Left cardiac atrium (tissue), 4 donors: ENCODE data around the gene NUP205. TPM values are rescaled to one million over a fixed set of nuclear protein-coding genes. Genes with fewer than 3 reads are reported as not detected.
"Not testable (repeated sequence)": the region's sequence is repeated elsewhere in the genome, so short reads cannot be mapped to it uniquely, and the experiment has no call there.

ENCODE experiments used
- ATAC-seq, 2 donors: fragments of 200-7000 bp; cut with Tn5 transposase; one replicate each; pipeline ENCODE4 v1.9.1; 2020; ENCODE audit warnings: mild to moderate bottlenecking in 2 of 2, moderate library complexity in 2 of 2
- DNase-seq: peaks from one replicate; pipeline ENCODE4 v3.0.0-alpha.2; 2020
- intact Hi-C, 2 donors: fragments of 100-400 bp; cut with DNase I; formaldehyde crosslinking; loops; one replicate each; pipeline versions ENCODE4 v1.14.1 to v1.15.1; 2022 to 2023
- total RNA-seq, 2 donors: library from RNA; stranded (reverse); fragmentation: NEBNext Ultra II Directional; extraction: Animal tissue kit (Norgen Biotek cat#: 25700); gene quantifications; one replicate each; pipeline ENCODE4 v1.2.1, GENCODE V29; 2021
- donor health status: DM: no; HTN: yes; CAD: no.
- donor health status: DM: no; HTN: yes; CAD: no; lungs with severe emphysema.
- donor health status: DM: yes; HTN: yes; CAD: no.
- donor health status: Dilated cardiomyopathy.

Gene NUP205
- total RNA-seq, 2 donors from 2014 or later, result 18.6 to 26.0 TPM

DNA sequence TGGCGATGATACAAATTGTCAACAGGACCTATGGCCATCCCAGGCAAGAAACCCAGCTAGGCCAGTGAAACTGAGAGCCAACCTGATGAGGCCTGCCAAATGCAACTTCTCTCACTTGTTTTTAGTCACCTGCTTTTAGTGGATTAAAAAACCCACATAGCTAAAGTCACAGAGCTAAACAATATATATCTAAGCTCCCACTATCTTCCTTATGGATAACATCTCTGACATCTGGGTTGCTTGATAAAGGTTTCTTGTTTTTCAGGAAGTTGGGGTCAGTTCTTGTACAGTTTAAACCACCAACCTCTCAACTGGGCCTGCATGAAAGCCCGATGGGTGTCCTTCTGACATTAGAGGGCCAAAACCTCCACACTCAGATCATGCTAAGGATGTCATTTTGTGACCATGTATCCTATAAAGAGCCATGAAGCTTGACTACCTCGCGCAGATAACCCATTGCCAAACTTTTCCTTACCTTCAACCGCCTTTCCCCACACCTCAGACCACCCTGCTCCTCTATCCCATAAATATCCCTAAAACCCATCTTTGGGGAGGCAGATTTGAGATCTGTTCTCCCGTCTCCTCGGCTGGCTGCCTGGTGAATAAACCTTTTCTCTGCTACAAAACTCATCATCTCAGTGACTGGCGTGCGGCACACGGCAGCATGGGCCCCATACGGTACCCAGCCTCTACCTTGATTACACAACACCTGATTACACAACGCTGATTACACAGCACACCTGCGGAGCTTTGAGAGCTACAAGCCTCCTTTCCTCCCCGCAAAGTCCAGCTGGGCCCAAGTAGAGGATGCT, 103.8 kb downstream of the NUP205 start:
- ATAC-seq, result peak in 1 of 2 donors; percentile 12
- intact Hi-C loops, result no loop called here
- DNase-seq, result no peak

DNA sequence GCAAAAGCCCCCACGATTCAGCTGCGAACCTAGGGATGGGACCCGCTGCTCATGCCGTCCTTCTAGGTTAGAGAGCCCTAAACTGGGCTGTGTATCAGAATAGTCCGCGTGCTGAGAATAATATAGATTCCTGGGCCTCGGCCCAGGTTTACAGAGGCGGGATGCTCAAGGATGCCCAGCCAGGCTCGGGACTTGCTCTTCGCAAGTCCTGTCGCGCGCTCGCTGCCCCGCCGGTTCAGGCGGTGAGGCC, 104.3 kb downstream of the NUP205 start:
- intact Hi-C loops, result no loop called here
- DNase-seq (no peak), ATAC-seq (no peak)

DNA sequence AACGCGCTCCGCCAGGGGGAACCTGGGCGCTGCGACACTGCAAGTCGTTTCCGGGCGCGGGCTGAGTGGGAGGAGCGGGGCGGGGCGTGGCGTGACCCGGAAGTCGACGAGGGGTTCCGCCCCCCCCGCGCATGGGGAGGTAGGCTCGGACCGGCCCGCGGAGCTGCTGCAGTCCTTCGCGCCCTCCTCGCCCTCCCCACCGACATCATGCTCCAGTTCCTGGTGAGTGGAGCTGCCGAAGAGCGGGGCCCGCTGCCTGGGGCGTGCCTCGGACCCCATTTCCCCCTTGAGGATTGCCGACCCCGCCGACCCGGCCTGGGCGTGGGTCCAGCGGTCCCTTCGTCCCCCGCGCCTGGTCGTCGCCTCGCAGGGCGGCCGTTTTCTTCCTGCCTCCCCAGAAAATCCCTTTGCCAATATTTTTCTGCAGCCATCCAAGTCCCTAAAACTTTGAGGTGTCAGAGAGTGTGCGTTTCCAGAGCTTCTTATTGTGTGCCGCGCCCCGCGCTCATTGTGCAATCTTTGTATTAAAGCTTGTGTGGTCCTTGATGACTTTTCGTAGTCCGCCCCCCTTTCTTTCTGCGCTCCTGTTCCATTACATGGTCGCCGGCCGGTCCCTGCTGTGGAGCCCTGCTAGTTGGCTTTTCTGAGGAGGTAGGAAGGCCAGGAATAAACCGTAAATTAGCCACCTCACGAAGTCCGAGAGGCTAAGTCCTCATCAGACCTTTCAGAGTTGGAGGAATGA, 104.8 kb downstream of the NUP205 start, which contains the start of gene STMP1:
STMP1 (plus strand) TSS at position 142 of the 742 bp plus-strand sequence.
- peak; percentile 97 for DNase-seq
- intact Hi-C loops, result no loop called here

DNA sequence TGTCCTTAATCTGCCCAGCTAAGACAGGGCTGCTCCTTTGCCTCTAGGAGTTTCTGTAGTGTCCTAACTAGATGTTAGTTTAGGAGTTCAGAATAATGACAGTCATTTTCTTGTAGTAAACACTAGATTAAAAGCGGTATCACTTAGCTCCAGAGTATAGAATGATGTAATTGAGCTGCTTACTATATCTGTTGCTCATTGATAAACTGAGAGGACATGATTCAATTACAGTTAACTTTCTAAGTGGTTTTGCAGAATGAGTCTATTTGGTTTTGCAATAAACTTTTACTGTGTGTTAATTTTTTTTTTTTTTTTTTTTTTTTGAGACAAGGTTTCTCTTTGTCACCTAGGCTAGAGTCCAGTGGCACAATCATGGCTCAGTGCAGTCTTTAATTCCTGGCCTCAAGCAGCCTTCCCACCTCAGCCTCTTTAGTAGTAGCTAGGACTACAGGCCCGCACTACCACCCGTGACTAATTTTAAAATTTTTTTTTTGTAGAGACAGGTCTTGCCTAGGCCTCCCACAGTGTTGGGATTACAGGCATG, 106.4 kb downstream of the NUP205 start:
- DNase-seq (no peak), ATAC-seq (no peak)
- intact Hi-C loops, result no loop called here

More for the DNA sequence above, 104.8 kb downstream of the NUP205 start, which contains the start of gene STMP1:
- peak; percentile 98 to 99 for ATAC-seq

DNA sequence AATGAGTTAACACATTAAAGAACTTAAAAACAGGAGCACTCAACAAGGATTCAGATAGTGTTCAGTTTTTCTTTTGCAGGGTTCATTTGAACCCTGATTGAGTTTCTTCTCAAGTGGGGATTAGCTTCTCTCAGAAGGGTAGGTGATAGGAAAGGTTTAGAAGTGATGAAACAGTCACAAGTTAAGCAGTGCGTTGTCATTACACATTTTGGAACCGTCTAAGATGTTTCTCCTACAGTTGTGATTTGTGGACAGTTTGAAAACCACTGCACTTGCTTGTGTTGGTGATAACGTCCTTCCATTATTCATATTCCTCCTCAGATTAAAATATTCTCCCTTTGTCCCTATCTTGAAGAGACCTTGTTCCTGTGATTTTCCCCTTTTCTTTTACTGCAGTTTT, 107.3 kb downstream of the NUP205 start:
- ATAC-seq (no peak), DNase-seq (no peak)
- intact Hi-C loops, result no loop called here

DNA sequence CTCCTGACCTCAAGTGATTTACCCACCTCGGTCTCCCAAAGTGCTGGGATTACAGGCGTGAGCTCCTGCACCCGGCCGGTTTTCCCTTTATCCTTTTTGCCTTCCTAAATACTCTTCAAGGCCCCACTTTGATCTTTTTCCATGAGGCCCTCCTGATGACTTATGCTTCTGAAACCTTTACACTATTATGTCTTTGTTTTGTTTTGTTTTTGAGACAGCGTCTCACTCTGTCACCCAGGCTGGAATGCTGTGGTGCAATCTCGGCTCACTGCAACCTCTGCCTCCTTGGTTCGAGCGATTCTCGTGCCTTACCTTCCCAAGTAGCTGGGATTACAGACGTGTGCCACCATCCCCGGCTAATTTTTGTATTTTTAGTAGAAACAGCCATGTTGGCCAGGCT, 108.4 kb downstream of the NUP205 start:
- DNase-seq, result no peak
- ATAC-seq, result no peak
- intact Hi-C loops, result no loop called here

DNA sequence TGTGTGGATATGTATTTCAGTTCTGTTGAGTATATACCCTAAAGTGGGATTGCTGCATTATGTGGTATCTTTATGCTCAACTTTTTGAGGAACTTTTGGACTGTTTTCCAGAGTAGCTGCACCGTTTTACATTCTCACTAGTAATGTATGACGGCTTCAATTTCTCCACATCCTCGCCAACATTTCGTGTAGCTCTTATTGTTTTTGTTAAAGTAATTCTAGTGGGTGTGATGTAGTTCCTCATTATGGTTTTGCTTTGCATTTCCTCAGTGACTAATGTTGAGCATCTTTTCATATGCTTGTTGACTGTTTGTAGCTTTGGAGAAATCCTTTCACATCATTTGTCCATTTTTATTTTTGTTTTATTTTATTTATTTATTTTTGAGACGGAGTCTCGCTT, 109.1 kb downstream of the NUP205 start:
- DNase-seq (no peak), ATAC-seq (no peak)
- intact Hi-C loops, result no loop called here

DNA sequence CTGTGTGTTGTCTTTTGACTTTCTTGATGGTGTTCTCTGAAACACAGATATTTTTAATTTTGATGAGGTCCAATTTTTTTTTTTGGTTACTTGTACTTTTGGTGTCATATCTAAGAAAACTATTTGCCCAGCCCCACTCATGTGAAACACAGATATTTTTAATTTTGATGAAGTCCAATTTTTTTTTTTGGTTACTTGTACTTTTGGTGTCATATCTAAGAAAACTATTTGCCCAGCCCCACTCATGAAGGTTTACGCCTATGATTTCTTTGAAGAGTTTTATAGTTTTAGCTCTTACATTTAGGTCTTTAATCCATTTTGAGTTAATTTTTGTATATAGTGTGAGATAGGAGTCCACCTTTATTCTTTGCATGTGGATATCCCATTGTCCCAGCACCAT, 109.9 kb downstream of the NUP205 start:
- DNase-seq, ATAC-seq, intact Hi-C loops: not testable (repeated sequence)

DNA sequence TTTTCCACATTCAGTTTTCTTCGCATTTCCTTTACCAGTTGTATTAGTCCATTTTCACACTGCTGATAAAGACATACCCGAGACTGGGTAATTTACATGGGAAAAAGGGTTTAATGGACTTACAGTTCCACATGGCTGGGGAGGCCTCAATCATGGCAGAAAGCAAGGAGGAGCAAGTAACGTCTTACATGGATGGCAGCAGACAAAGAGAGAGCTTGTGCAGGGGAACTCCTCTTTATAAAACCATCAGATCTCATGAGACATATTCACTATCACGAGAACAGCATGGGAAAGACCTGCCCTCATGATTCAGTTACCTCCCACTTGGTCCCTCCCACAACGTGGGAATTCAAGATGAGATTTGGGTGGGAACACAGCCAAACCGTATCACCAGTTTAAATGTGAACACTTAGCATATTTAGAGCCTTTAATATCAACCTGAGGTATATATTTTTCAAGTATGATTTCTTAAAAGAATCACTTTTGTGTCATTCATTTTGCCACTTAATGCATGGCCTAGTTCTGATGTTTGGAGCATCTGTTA, 111.2 kb downstream of the NUP205 start:
- intact Hi-C loops, DNase-seq, ATAC-seq: not testable (repeated sequence)

DNA sequence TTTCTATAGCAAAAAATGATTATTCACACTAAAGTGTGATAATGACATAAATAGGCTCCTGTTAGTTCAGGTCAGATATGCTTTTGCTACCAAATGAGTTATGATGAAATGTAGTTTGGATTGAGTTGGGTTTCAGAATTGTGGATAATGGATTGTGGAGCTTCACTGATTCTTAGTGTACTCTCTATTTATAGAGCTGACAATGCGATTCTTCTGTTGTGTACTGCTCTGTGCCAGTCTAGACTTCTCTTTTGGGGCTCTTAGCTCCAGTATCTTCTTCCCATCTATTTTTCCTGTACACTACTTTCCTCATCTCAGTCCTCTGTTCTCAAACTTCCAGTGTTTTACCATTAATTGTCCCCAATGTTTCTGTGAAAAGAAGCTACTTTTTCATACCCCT, 112.1 kb downstream of the NUP205 start:
- peak in 1 of 2 donors; percentile 26 for ATAC-seq
- intact Hi-C loops, result loop anchor here (2.0 to 10.0 kb wide), 4 partner anchors 88 to 338 kb away; no protein-coding TSS in a partner anchor
- no peak for DNase-seq

DNA sequence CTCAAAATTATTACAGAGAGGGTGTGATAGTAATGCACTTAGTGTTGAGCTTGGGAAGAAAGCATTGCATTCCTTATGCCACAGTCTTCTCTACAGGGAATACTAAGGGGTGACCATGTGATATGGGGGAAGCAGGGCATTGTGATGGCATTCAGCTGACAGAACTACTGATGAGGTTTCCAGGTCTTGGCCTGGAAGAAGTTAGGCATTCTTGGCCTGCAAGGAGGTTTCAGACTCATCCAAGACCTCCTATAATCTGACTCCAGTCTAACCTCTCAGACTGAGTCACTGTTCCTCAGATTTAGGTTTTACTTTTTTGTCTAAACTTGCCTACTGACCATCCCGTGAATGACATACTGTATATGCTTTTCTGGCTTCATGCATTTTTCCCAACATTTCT, 112.5 kb downstream of the NUP205 start:
- intact Hi-C loops, result loop anchor here (2.0 to 10.0 kb wide), 4 partner anchors 87 to 337 kb away; no protein-coding TSS in a partner anchor
- DNase-seq (no peak), ATAC-seq (peak in 1 of 2 donors; percentile 71)

DNA sequence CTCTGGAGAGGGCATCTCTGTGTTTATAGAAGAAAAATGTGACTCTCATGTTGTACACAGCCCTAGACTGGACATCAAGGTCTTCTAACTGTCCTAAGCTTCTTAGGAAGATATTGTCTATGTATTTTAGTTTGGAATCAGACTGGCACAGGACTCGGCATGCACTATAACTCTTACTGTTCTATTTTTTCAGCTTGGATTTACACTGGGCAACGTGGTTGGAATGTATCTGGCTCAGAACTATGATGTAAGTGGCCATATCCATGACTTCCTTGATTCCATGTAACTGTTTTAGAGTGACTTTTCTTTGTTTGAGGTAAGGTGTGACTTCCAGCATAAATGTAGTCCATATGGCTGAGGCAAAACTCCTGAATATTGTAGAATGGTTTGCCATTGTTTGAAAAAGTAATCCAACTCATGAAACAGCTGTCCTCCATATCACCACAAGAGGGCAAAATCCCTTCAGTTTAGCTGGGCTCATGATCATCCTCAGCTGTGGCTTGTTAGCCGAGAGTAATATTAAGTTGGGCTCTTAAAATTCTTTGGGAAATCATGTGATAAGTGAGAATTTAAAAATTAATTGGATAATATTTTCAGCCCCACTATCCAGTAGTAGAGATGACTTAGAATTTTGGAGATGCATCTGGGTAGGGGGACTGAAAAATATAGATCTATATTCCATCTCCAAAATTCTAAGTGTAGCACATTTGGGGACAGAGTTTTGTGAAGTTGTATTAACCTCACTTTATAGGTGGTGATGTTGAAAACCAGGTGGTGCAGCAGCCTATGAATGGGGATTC, 115.0 kb downstream of the NUP205 start:
- intact Hi-C loops, result loop anchor here (5.0 to 10.0 kb wide), 3 partner anchors 85 to 335 kb away; no protein-coding TSS in a partner anchor

DNA sequence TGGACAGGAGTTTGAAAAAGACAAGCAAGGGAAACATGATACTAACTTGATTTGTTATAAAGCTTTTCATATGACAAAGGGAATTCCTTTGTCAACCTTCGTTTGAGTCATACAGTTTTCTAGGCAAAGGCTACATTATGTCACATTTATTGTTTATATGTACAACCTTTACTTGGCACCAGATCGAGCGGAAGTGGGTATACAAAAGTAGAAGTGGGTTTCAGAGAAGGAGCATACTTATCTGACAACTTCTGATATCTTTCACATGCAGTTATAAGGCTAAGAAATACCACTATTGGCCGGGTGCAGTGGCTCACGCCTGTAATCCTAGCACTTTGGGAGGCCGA, 115.6 kb downstream of the NUP205 start:
- intact Hi-C loops, result loop anchor here (5.0 to 10.0 kb wide), 3 partner anchors 84 to 334 kb away; no protein-coding TSS in a partner anchor
- ATAC-seq (no peak), DNase-seq (no peak)

More for the DNA sequence above, 115.0 kb downstream of the NUP205 start:
- DNase-seq (no peak), ATAC-seq (peak; percentile 77 to 88)

DNA sequence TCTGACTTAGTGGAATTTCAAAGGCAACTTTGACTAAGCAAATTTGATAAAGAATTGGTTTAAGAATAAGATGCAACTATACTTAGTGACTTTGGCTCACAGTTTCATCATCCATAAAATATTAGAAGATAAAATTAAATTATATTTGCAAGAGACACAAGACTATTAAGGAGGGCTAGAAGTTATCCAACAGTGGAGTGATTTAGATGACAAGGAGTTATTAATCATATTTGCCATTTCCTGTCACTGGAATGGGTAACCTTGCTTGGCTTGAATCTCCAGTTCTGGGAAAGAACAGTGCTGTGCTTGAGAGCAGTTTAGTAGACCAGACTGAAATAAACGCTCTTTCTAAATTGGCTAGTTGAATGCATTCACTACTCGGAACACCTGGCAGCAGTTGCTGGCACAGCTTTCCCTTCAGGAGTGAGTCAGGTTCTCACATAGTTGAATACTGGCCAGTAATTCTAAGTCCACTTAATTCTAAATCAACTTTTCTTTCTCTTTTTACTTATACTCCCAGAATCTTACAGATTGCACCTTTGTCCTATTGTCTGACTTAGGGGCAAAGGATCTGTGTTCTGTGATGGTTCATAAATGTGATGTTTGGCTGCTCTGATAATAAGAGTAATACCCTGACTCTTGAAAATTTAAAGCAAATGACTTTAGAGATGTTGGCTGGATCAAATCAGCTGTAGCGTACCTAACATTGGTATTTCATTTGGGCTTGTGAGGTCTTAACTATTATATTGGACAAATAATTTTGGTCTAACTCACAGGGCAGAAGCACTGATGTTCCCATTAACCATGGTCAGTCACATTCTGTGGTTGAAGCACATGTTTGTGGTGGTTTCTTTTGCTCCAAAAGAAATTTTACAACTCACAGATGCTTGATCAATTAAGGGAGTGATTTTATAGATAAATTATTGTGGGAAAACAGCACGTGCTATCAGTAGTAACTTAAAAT, 121.2 kb downstream of the NUP205 start:
- ATAC-seq (peak in 1 of 2 donors; percentile 87), DNase-seq (no peak)
- intact Hi-C loops, result loop anchor here in 1 of 2 donors (10.0 kb wide), 1 partner anchor 116 kb away; no protein-coding TSS in a partner anchor

DNA sequence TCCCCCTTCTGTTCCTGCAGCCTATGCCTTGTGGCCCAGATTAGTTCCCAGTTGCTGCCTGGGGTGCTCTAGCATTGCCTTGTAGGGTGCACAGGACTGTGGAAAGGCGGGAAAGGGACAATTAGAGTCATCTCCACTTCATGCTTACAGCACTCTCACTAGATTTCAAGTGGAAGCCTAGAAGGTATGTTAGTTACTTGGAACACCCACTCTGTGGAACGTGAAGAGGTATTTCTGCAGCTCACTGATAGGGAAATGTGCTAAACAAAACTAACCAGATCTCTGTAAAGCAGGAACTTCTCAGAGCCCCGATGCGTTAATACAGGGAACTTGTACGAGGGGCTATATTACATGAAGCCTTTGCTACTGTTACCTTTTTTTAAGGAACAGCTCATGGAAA, 124.0 kb downstream of the NUP205 start:
- ATAC-seq, result peak in 1 of 2 donors; percentile 60
- intact Hi-C loops, result no loop called here

DNA sequence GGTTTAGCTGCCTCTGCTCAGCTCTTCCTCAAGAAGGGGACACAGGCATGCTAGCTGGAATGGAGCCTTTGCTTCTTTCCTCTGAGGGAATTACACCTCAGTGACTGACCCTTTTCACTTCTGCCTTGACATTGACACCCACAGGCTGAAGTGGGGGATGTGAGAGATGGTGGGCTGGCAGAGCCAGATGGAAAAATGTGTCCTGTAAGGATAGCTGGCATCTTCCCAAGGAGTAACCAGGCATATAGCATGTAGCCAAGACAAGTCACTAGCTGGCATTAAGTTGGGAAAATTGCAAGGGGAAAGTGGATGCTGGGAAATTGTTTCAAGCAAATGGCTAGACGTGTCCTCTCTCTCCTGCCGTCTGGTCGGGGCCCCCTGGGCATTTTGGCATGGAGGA, 124.5 kb downstream of the NUP205 start:
- DNase-seq (no peak), ATAC-seq (no peak)
- intact Hi-C loops, result no loop called here

More for the DNA sequence above, 124.0 kb downstream of the NUP205 start:
- no peak for DNase-seq

DNA sequence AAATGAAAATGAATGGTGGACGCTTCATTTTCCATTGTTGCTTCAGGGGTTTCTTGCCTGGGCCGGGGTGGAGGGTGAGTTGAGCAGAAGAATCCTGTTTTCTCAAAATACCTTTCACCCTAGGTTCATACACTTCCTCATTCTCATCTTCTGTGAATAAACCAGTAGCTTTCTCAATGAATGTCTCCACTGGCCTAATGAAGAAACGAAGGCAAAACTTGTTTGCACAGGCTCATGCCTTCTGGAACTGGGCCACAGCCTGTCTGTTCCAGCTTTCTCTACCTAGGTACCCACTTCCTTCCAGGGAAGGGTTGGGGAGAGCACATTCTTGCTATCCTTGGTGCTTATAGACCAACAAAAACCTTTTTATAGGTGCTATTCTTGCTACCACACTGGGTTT, 125.9 kb downstream of the NUP205 start:
- DNase-seq, result no peak
- ATAC-seq, result no peak
- intact Hi-C loops, result no loop called here

DNA sequence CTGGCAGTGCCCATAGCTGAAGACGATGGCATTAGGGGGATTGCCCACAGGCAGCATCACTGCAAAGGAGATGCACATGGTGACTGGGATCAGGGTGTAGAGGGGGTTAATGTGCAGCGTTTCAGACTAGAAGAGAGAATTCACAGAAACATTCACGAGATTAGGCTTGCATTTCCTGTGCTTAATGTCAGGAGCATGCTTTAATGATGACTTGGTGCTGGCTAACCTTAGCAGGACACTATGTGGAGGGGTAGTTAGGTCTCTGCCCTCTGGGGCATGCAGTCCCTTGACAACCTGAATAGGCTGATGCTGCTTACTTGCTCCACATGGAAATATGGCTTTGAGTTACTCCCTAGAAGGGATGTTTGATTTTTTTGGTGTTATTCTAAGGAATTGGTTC, 126.4 kb downstream of the NUP205 start:
- intact Hi-C loops, result no loop called here
- no peak for DNase-seq
- no peak for ATAC-seq
